CD14-positive monocyte (primary cell): ENCODE results near the gene RSRC1. TPM values are rescaled to one million over a fixed set of nuclear protein-coding genes. Genes with fewer than 3 reads are reported as not detected.

Experiments used
- DNase-seq, 3 donors: peaks; one replicate each; pipeline ENCODE4 v3.0.0-alpha.2; 2011 to 2022
- H2AFZ ChIP-seq: 2 replicates; pipeline ENCODE4 v1.6.0; 2012; ENCODE audit warnings: mild to moderate bottlenecking, low read depth, low read length, inconsistent platforms; ENCODE audit not compliant: insufficient read depth, poor library complexity, severe bottlenecking
- H3K27ac ChIP-seq, 2 donors: 1 replicate in 1 of 2; 2 replicates in 1 of 2; pipeline ENCODE4 v1.5.1; 2012 to 2013; ENCODE audit warnings: low read length in 2 of 2, control low read depth in 1 of 2, inconsistent platforms in 1 of 2, low read depth in 1 of 2, mild to moderate bottlenecking in 1 of 2
- H3K27me3 ChIP-seq, 2 donors: one replicate each; pipeline versions ENCODE4 v1.6.0 to v1.6.1; 2011 to 2013; ENCODE audit warnings: low read length in 2 of 2; ENCODE audit not compliant: control insufficient read depth in 2 of 2, insufficient read depth in 2 of 2
- H3K36me3 ChIP-seq, 2 donors: replicated peaks in 1 of 2; 1 replicate in 1 of 2; 2 replicates in 1 of 2; pipeline versions ENCODE4 v1.5.1 to v1.6.1; 2012 to 2013; ENCODE audit warnings: low read length in 2 of 2, control low read depth in 1 of 2, inconsistent platforms in 1 of 2, mild to moderate bottlenecking in 1 of 2; ENCODE audit not compliant: insufficient read depth in 2 of 2, control insufficient read depth in 1 of 2
- H3K4me1 ChIP-seq, 2 donors: 1 replicate in 1 of 2; 2 replicates in 1 of 2; pipeline versions ENCODE4 v1.5.1 to v1.6.1; 2012 to 2013; ENCODE audit warnings: low read length in 2 of 2, control low read depth in 1 of 2, inconsistent platforms in 1 of 2, mild to moderate bottlenecking in 1 of 2, moderate library complexity in 1 of 2; ENCODE audit not compliant: insufficient read depth in 2 of 2, control insufficient read depth in 1 of 2
- H3K4me2 ChIP-seq: replicated peaks from 2 replicates; pipeline ENCODE3; 2012; ENCODE audit warnings: low read length, moderate library complexity, mild to moderate bottlenecking; ENCODE audit not compliant: poor library complexity, severe bottlenecking; ENCODE audit errors: extremely low read depth
- H3K4me3 ChIP-seq, 3 experiments: fragments of 200-600 bp in 1 of 3; sonication (generic) in 1 of 3; replicated peaks in 1 of 3; 1 replicate in 2 of 3; 2 replicates in 1 of 3; pipeline ENCODE4 v1.5.1; 2011 to 2013; ENCODE audit warnings: low read length in 3 of 3, mild to moderate bottlenecking in 3 of 3, control low read depth in 2 of 3, low read depth in 2 of 3, inconsistent platforms in 1 of 3, moderate library complexity in 1 of 3
- H3K79me2 ChIP-seq: 2 replicates; pipeline ENCODE4 v1.6.0; 2012; ENCODE audit warnings: mild to moderate bottlenecking, control low read depth, inconsistent platforms, low read length, moderate library complexity; ENCODE audit not compliant: insufficient read depth
- H3K9ac ChIP-seq: 2 replicates; pipeline ENCODE4 v1.6.0; 2017; ENCODE audit warnings: low read length, mild to moderate bottlenecking; ENCODE audit not compliant: insufficient read depth, poor library complexity, severe bottlenecking
- H3K9me3 ChIP-seq, 2 donors: replicated peaks in 1 of 2; 1 replicate in 1 of 2; 2 replicates in 1 of 2; pipeline versions ENCODE4 v1.5.1 to v1.6.1; 2012 to 2013; ENCODE audit warnings: low read length in 2 of 2, control low read depth in 1 of 2; ENCODE audit not compliant: control insufficient read depth in 1 of 2, insufficient read depth in 1 of 2
- H4K20me1 ChIP-seq: 2 replicates; pipeline ENCODE4 v1.6.0; 2012; ENCODE audit warnings: mild to moderate bottlenecking, low read length, control low read depth, moderate library complexity; ENCODE audit not compliant: insufficient read depth
- H3K27ac Mint-ChIP-seq, 7 donors: one replicate each; pipeline ENCODE4 v1.8.0; 2020; ENCODE audit warnings: mild to moderate bottlenecking in 7 of 7, mixed read lengths in 7 of 7, moderate library complexity in 6 of 7, inconsistent platforms in 2 of 7
- H3K27me3 Mint-ChIP-seq, 3 donors: one replicate each; pipeline ENCODE4 v1.8.0; 2021 to 2022; ENCODE audit warnings: low read depth in 3 of 3, mild to moderate bottlenecking in 3 of 3, mixed read lengths in 3 of 3, moderate library complexity in 3 of 3, inconsistent platforms in 1 of 3
- H3K36me3 Mint-ChIP-seq, 2 donors: one replicate each; pipeline ENCODE4 v1.8.0; 2020; ENCODE audit warnings: mixed read lengths in 2 of 2, inconsistent platforms in 1 of 2, mild to moderate bottlenecking in 1 of 2
- H3K4me1 Mint-ChIP-seq: one replicate; pipeline ENCODE4 v1.8.0; 2020; ENCODE audit warnings: mild to moderate bottlenecking, mixed read lengths
- H3K4me3 Mint-ChIP-seq, 2 donors: one replicate each; pipeline ENCODE4 v1.8.0; 2020; ENCODE audit warnings: mild to moderate bottlenecking in 2 of 2, mixed read lengths in 2 of 2, moderate library complexity in 1 of 2
- H3K9me3 Mint-ChIP-seq, 7 donors: one replicate each; pipeline ENCODE4 v1.8.0; 2020 to 2022; ENCODE audit warnings: mixed read lengths in 7 of 7, mild to moderate bottlenecking in 6 of 7, moderate library complexity in 6 of 7, inconsistent platforms in 2 of 7
- CTCF ChIP-seq: fragments of 200-600 bp; IDR thresholded peaks from one replicate; pipeline ENCODE4 v1.8.0; 2022; ENCODE audit warnings: antibody characterized with exemption, mild to moderate bottlenecking
- WGBS: methylation state at CpG from one replicate; pipeline ENCODE4 v1.1.5; 2013; ENCODE audit warnings: missing lambda C conversion rate; ENCODE audit not compliant: insufficient coverage; 5-methylcytosine and 5-hydroxymethylcytosine counted together
- intact Hi-C, 2 donors: fragments of 100-400 bp; cut with micrococcal nuclease; formaldehyde crosslinking; loops; one replicate each; pipeline versions ENCODE4 v1.15.0 to v1.15.1; 2023
- polyA plus RNA-seq, 3 donors: library from polyadenylated mRNA; depleted of rRNA in 1 of 3; unstranded in 2 of 3; stranded (reverse) in 1 of 3; fragments of 300-500 nt in 2 of 3; fragments of >200 nt in 1 of 3; fragmentation: Illumina TruSeq in 2 of 3; gene quantifications; 1 replicate in 2 of 3; 2 replicates in 1 of 3; pipeline ENCODE4 v1.2.3, GENCODE V29; 2012 to 2021

Gene RSRC1
- polyA plus RNA-seq, 3 donors = 6.6 to 31.7 (median 15.1) TPM

- Mint-ChIP-seq H3K4me1 (peaks cover 4% of the 10 kb centered on the region), H3K9me3 (peaks cover 3 to 16% (median 8%) of the 10 kb centered on the region in 7 donors), H3K27me3 (no peaks in the 10 kb centered on the region), H3K4me3 (no peak overlapping the region), H3K36me3 (peaks cover 0 to 3% of the 10 kb centered on the region in 2 donors), H3K27ac (peak overlapping the region in 1 of 7 donors; percentile 36)
- Histone ChIP-seq H3K9me3 (peaks cover 0 to 3% of the 10 kb centered on the region in 2 donors), H3K4me1 (no peaks in the 10 kb centered on the region), H3K4me3 (no peak overlapping the region), H3K27ac (no peak overlapping the region), H3K4me2 (no peak overlapping the region), H3K9ac (no peak overlapping the region), H2AFZ (no peak overlapping the region), H3K36me3 (no peaks in the 10 kb centered on the region), H4K20me1 (no peaks in the 10 kb centered on the region), H3K27me3 (no peaks in the 10 kb centered on the region), H3K79me2 (no peaks in the 10 kb centered on the region)
- TF ChIP-seq CTCF = no peak
- DNase-seq = no peak
- intact Hi-C loops = no loop called here
- no CpG with 5 or more reads among the region's 1 CpG for WGBS
These were observed 409.9 kb downstream of the RSRC1 start for GRCh38 chr3:158519776-158520175.

GRCh38 chr3:158520433-158520832 lies 410.5 kb downstream of the RSRC1 start:
- peaks cover 4% of the 10 kb centered on the region for H3K4me1 Mint-ChIP-seq
- H3K9me3 ChIP-seq = peaks cover 0 to 3% of the 10 kb centered on the region in 2 donors
- no peak overlapping the region for H3K27ac ChIP-seq
- no peaks in the 10 kb centered on the region for H3K4me1 ChIP-seq
- H3K4me2 ChIP-seq = no peak overlapping the region
- no peak for TF ChIP-seq CTCF
- H3K79me2 ChIP-seq = no peaks in the 10 kb centered on the region
- H3K4me3 ChIP-seq = no peak overlapping the region
- H3K36me3 Mint-ChIP-seq = peaks cover 0 to 3% of the 10 kb centered on the region in 2 donors
- H3K9ac ChIP-seq = no peak overlapping the region
- no peaks in the 10 kb centered on the region for H3K27me3 Mint-ChIP-seq
- H4K20me1 ChIP-seq = no peaks in the 10 kb centered on the region
- H3K9me3 Mint-ChIP-seq = peaks cover 3 to 13% (median 6%) of the 10 kb centered on the region in 7 donors
- no peak overlapping the region for H2AFZ ChIP-seq
- no peak for DNase-seq
- no peak overlapping the region for H3K27ac Mint-ChIP-seq
- no peaks in the 10 kb centered on the region for H3K36me3 ChIP-seq
- intact Hi-C loops = no loop called here
- H3K4me3 Mint-ChIP-seq = no peak overlapping the region
- H3K27me3 ChIP-seq = no peaks in the 10 kb centered on the region
